ENCODE measurements around the gene MECR. TPM values are rescaled to one million over a fixed set of nuclear protein-coding genes. Genes with fewer than 3 reads are reported as not detected.

The MECR gene
- total and polyA plus RNA-seq, 2 experiments from 2014 or later: 25.7 to 32.3 TPM

- TF ChIP-seq ZNF462 (CRISPR knock-in tag; IDR thresholded peaks at IDR 0.05): no peak
Observed at GRCh38 chr1:29176576-29176975, 54.2 kb downstream of the MECR start (continued).

- Histone ChIP-seq H3K36me3 (ENCODE audit: insufficient read depth) (no peaks in the 10 kb centered on the region), H3F3A (replicated peaks; ENCODE audit: low read depth) (no peaks in the 10 kb centered on the region), H3K4me2 (no peak overlapping the region), H3K4me3 (no peak overlapping the region), H3K27ac (ENCODE audit: low read depth) (no peak overlapping the region), H3K9me2 (ENCODE audit: insufficient read depth) (no peaks in the 10 kb centered on the region), H4K20me1 (replicated peaks; ENCODE audit: insufficient read depth) (peaks cover 40% of the 10 kb centered on the region), H3K4me1 (ENCODE audit: insufficient read depth) (peaks cover 34% of the 10 kb centered on the region), H3K27me3 (ENCODE audit: insufficient read depth) (no peaks in the 10 kb centered on the region), H2AFZ (no peak overlapping the region), H3K79me2 (replicated peaks; ENCODE audit: insufficient read depth) (peaks cover 100% of the 10 kb centered on the region)
- H3K4me3 Mint-ChIP-seq: no peak overlapping the region
- DNase-seq (ENCODE audit: low spot score): no peak
- no peak overlapping the region; the same call in 1 of the 2 replicates for H3K27ac Mint-ChIP-seq
- H3K9me3 Mint-ChIP-seq: no peaks in the 10 kb centered on the region
- H3K4me1 Mint-ChIP-seq: peaks cover 42% of the 10 kb centered on the region
- ATAC-seq: peak; percentile 28; the same call in 1 of the 3 replicates
- H3K27me3 Mint-ChIP-seq (ENCODE audit: insufficient read depth, low read depth, poor library complexity): peaks cover 9% of the 10 kb centered on the region
- peaks cover 51% of the 10 kb centered on the region for H3K36me3 Mint-ChIP-seq (ENCODE audit: low read depth)
- TF ChIP-seq CREB1 (CRISPR knock-in tag; IDR thresholded peaks at IDR 0.05; ENCODE audit: low read depth) (no peak), STAT1 (IDR thresholded peaks at IDR 0.05; ENCODE audit: unreplicated experiment) (no peak), JUNB (IDR thresholded peaks at IDR 0.05; ENCODE audit: unreplicated experiment) (no peak), ZNF114 (CRISPR knock-in tag; IDR thresholded peaks at IDR 0.05) (no peak), EZH2 (IDR thresholded peaks at IDR 0.05; ENCODE audit: low read depth, unreplicated experiment) (no peak), NANOG (IDR thresholded peaks at IDR 0.05; ENCODE audit: borderline replicate concordance) (no peak), POLR2AphosphoS5 (IDR thresholded peaks at IDR 0.05; ENCODE audit: low read depth) (no peak), ZNF331 (CRISPR knock-in tag; IDR thresholded peaks at IDR 0.05; ENCODE audit: low read depth) (no peak), CTCF (conservative IDR thresholded peaks at IDR 0.05; ENCODE audit: low read depth in 2 of 2) (no peak), EZH2phosphoT487 (IDR thresholded peaks at IDR 0.05; ENCODE audit: unreplicated experiment) (no peak)
- TF ChIP-seq, protein P1, sequence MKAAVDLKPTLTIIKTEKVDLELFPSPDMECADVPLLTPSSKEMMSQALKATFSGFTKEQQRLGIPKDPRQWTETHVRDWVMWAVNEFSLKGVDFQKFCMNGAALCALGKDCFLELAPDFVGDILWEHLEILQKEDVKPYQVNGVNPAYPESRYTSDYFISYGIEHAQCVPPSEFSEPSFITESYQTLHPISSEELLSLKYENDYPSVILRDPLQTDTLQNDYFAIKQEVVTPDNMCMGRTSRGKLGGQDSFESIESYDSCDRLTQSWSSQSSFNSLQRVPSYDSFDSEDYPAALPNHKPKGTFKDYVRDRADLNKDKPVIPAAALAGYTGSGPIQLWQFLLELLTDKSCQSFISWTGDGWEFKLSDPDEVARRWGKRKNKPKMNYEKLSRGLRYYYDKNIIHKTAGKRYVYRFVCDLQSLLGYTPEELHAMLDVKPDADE (IDR thresholded peaks at IDR 0.05): no peak
- TF ChIP-seq, protein P2, sequence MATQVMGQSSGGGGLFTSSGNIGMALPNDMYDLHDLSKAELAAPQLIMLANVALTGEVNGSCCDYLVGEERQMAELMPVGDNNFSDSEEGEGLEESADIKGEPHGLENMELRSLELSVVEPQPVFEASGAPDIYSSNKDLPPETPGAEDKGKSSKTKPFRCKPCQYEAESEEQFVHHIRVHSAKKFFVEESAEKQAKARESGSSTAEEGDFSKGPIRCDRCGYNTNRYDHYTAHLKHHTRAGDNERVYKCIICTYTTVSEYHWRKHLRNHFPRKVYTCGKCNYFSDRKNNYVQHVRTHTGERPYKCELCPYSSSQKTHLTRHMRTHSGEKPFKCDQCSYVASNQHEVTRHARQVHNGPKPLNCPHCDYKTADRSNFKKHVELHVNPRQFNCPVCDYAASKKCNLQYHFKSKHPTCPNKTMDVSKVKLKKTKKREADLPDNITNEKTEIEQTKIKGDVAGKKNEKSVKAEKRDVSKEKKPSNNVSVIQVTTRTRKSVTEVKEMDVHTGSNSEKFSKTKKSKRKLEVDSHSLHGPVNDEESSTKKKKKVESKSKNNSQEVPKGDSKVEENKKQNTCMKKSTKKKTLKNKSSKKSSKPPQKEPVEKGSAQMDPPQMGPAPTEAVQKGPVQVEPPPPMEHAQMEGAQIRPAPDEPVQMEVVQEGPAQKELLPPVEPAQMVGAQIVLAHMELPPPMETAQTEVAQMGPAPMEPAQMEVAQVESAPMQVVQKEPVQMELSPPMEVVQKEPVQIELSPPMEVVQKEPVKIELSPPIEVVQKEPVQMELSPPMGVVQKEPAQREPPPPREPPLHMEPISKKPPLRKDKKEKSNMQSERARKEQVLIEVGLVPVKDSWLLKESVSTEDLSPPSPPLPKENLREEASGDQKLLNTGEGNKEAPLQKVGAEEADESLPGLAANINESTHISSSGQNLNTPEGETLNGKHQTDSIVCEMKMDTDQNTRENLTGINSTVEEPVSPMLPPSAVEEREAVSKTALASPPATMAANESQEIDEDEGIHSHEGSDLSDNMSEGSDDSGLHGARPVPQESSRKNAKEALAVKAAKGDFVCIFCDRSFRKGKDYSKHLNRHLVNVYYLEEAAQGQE (IDR thresholded peaks at IDR 0.05; ENCODE audit: unreplicated experiment): no peak
Observed at GRCh38 chr1:29172415-29172939, 58.3 kb downstream of the MECR start.
